Muscle of leg (tissue), 11 donors: ENCODE measurements around the gene PRMT3. TPM values are rescaled to one million over a fixed set of nuclear protein-coding genes. Genes with fewer than 3 reads are reported as not detected.
"Not testable (repeated sequence)": the region's sequence is repeated elsewhere in the genome, so short reads cannot be mapped to it uniquely, and the experiment has no call there.

Experiments used
- DNase-seq: peaks from one replicate; pipeline ENCODE4 v3.0.0; 2013
- H3K27ac ChIP-seq: one replicate; pipeline ENCODE4 v1.5.1; 2013; ENCODE audit warnings: mild to moderate bottlenecking, low read length, control low read depth
- H3K27me3 ChIP-seq: one replicate; pipeline ENCODE4 v1.6.1; 2013; ENCODE audit warnings: low read length; ENCODE audit not compliant: control insufficient read depth, insufficient read depth
- H3K36me3 ChIP-seq: one replicate; pipeline ENCODE4 v1.6.1; 2013; ENCODE audit warnings: low read length; ENCODE audit not compliant: control insufficient read depth, insufficient read depth
- H3K4me1 ChIP-seq: one replicate; pipeline ENCODE4 v1.6.1; 2013; ENCODE audit warnings: low read length; ENCODE audit not compliant: control insufficient read depth, insufficient read depth
- H3K4me3 ChIP-seq: one replicate; pipeline ENCODE4 v1.5.1; 2013; ENCODE audit warnings: low read length, control low read depth
- H3K9me3 ChIP-seq: replicated peaks from 2 replicates; pipeline ENCODE4 v1.6.1; 2013; ENCODE audit warnings: low read depth, low read length; ENCODE audit not compliant: control insufficient read depth
- WGBS: methylation state at CpG from one replicate; pipeline ENCODE4 v1.1.5; 2013; ENCODE audit warnings: missing lambda C conversion rate; ENCODE audit not compliant: insufficient coverage; 5-methylcytosine and 5-hydroxymethylcytosine counted together
- polyA plus RNA-seq, 8 donors: library from polyadenylated mRNA; unstranded; fragments of 120-200 nt; gene quantifications; one replicate each; pipeline versions ENCODE4 v1.2.1 to v1.2.3, GENCODE V29; 2013; ENCODE audit warnings: inconsistent platforms in 1 of 8, low replicate concordance in 1 of 8; ENCODE audit not compliant: insufficient read length in 8 of 8, insufficient read depth in 1 of 8
- total RNA-seq: library from RNA; stranded (reverse); fragments of 120-200 nt; gene quantifications from one replicate; pipeline ENCODE4 v1.2.4, GENCODE V29; 2013

PRMT3 gene
- total and polyA plus RNA-seq, 9 donors = 8.9 to 12.1 (median 11.0) TPM

DNA sequence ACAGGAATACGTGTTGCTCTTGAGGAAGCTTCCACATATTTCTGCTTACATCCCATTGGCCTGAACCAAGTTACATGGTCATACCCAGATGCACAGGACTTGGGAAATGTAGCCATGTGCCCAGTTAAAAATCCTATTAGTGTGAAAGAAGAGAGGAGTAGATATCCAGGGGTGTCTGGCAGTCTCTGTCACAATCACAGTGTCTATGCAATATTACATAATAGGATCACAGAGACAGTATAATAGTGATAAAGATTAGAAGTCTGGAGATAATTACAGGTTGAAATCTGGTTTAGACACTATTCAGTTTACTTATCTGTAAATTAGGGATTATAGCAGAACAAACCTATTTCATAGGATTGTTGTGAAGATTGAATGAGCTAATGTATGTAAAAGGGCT is 149.3 kb downstream of the PRMT3 start:
- H3K36me3 ChIP-seq = no peaks in the 10 kb centered on the region
- H3K4me3 ChIP-seq = no peak overlapping the region
- H3K4me1 ChIP-seq = no peaks in the 10 kb centered on the region
- DNase-seq = no peak
- no peaks in the 10 kb centered on the region for H3K9me3 ChIP-seq
- WGBS = no CpG with 5 or more reads among the region's 1 CpG
- no peaks in the 10 kb centered on the region for H3K27me3 ChIP-seq
- no peak overlapping the region for H3K27ac ChIP-seq

- Histone ChIP-seq H3K27me3 (no peaks in the 10 kb centered on the region), H3K9me3 (no peaks in the 10 kb centered on the region), H3K4me1 (no peaks in the 10 kb centered on the region), H3K4me3 (no peak overlapping the region), H3K27ac (no peak overlapping the region), H3K36me3 (no peaks in the 10 kb centered on the region)
- DNase-seq = no peak
- no CpG with 5 or more reads among the region's 2 CpGs for WGBS
Measured at GRCh38 chr11:20541503-20541902, 154.0 kb downstream of the PRMT3 start.

DNA sequence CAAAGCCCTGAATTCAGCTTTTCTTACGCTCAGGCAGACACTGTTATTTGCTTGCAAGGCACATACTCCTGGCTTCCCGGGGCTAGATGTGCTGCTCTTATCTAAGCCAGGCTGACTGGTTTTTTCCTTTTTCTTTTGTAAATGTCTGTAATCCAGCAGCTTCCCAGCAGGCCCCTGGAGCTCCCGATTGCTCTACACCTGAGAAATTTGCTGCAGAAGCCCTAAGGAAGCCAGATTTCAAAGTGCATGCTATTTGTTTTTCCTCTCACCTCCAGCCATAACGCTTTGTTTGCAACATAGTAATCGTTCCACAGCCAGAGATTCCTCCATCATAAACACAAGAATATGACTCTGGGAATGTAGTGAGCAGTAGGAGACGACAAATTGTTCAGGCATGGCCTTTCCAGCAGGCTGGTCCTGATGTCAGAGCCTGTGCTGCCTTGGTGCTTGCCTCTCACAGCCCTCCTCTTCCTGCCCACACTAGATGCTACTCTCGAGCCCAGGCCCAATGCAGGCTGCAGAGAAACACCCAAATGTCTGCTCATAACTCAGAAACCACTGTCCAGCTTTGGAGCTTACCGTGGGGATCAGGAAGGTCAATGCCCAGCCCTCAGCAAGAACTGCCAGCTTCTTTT is 157.2 kb downstream of the PRMT3 start:
- H3K9me3 ChIP-seq = no peaks in the 10 kb centered on the region
- no peaks in the 10 kb centered on the region for H3K27me3 ChIP-seq
- WGBS = 28% methylated on average over 6 of the region's 8 CpGs
- no peak for DNase-seq
- no peak overlapping the region for H3K27ac ChIP-seq
- no peaks in the 10 kb centered on the region for H3K36me3 ChIP-seq
- no peaks in the 10 kb centered on the region for H3K4me1 ChIP-seq
- no peak overlapping the region for H3K4me3 ChIP-seq

DNA sequence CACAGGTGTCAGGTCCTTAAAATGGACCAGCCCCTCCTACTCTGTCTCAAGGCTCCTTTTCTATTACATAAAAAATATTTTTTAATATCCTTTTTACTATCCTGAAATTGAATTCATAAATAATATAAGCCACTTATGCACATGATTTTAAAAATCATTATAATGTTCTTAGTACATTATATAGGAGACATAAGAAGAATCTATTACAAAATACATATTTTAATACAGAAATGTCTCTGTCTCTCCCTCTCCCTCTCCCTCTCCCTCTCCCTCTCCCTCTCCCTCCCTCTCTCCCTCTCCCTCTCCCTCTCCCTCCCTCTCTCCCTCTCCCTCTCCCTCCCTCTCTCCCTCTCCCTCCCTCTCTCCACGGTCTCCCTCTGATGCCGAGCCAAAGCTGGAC is 159.9 kb downstream of the PRMT3 start:
- no peak overlapping the region for H3K27ac ChIP-seq
- no peaks in the 10 kb centered on the region for H3K36me3 ChIP-seq
- H3K4me1 ChIP-seq = no peaks in the 10 kb centered on the region
- no peak for DNase-seq
- H3K4me3 ChIP-seq = no peak overlapping the region
- H3K9me3 ChIP-seq = no peaks in the 10 kb centered on the region
- no peaks in the 10 kb centered on the region for H3K27me3 ChIP-seq
- no CpG with 5 or more reads among the region's 2 CpGs for WGBS

GRCh38 chr11:20551096-20551495 is 163.6 kb downstream of the PRMT3 start:
- H3K9me3 ChIP-seq = no peaks in the 10 kb centered on the region
- no peak overlapping the region for H3K27ac ChIP-seq
- DNase-seq = no peak
- H3K4me1 ChIP-seq = no peaks in the 10 kb centered on the region
- WGBS = 57% methylated on average over 1 of the region's 2 CpGs
- no peaks in the 10 kb centered on the region for H3K27me3 ChIP-seq
- H3K36me3 ChIP-seq = no peaks in the 10 kb centered on the region
- H3K4me3 ChIP-seq = no peak overlapping the region

GRCh38 chr11:20555783-20556182 is 168.3 kb downstream of the PRMT3 start:
- H3K36me3 ChIP-seq = no peaks in the 10 kb centered on the region
- no peak for DNase-seq
- H3K4me3 ChIP-seq = no peak overlapping the region
- H3K27ac ChIP-seq = no peak overlapping the region
- no peaks in the 10 kb centered on the region for H3K27me3 ChIP-seq
- no peaks in the 10 kb centered on the region for H3K4me1 ChIP-seq
- 73% methylated on average over 2 of the region's 3 CpGs for WGBS
- no peaks in the 10 kb centered on the region for H3K9me3 ChIP-seq

DNA sequence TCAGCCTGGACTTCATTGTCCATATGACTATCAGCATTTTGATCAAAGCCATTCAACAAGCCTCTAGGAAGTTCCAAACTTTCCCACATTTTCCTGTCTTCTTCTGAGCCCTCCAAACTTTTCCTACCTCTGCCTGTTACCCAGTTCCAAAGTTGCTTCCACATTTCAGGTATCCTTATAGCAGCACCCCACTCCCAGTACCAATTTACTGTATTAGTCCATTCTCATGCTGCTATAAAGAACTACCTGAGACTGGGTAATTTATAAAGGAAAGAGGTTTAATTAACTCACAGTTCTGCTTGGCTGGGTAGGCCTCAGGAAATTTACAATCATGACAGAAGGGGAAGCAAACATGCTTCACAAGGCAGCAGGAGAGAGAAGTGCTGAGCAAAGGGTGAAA is 168.9 kb downstream of the PRMT3 start:
- H3K27ac ChIP-seq, H3K9me3 ChIP-seq, H3K36me3 ChIP-seq, H3K4me1 ChIP-seq, H3K4me3 ChIP-seq, H3K27me3 ChIP-seq, DNase-seq: not testable (repeated sequence)

DNA sequence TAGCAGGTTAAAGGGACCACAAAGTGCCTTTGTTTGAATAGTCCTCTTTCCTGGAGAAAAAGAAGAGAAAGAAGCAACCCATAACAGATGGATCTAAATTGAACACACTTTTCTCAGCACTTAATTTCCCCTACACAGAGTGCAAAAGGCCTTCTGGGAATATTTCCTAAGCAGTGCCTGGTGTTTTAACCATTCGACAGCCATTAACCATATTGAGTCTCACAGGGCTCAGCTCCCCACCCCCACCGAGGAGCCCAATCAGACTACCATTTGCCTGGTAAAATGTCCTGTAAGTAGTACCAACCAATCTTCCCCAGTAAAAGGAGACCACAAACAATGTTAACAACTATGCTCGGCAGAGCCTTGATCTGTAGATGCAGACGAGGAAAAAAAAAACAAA is 171.2 kb downstream of the PRMT3 start:
- Histone ChIP-seq H3K36me3 (no peaks in the 10 kb centered on the region), H3K27ac (no peak overlapping the region), H3K27me3 (peaks cover 2% of the 10 kb centered on the region), H3K4me3 (no peak overlapping the region), H3K9me3 (no peaks in the 10 kb centered on the region), H3K4me1 (no peaks in the 10 kb centered on the region)
- WGBS = 73% methylated on average over 2 of the region's 4 CpGs
- no peak for DNase-seq

Other genes with a start within 250 kb of the PRMT3 start
- gene DBX1, start 227.2 kb upstream of the PRMT3 start, total RNA-seq = 1.3 TPM
- gene DBX1, start 227.2 kb upstream of the PRMT3 start, polyA plus RNA-seq = 10 to 100 TPM in 2 of 8 donors, 1 to 10 TPM in 6; 6.3 to 13.4 (median 9.0) TPM
- gene HTATIP2, start 24.0 kb upstream of the PRMT3 start, total RNA-seq = 1.2 TPM
- 1 to 10 TPM; 2.1 to 6.6 (median 4.1) TPM for gene HTATIP2, start 24.0 kb upstream of the PRMT3 start, polyA plus RNA-seq
- not detected for gene SLC6A5, start 211.9 kb downstream of the PRMT3 start, total RNA-seq
- under 1 TPM in 1 of 8 donors, not detected in 7; 0.01 TPM for gene SLC6A5, start 211.9 kb downstream of the PRMT3 start, polyA plus RNA-seq